Activated CD4-positive, alpha-beta T cell treated with anti-CD3 and anti-CD28 coated beads for 4 hours (primary cell): Measurements from ENCODE around the gene MIB1.
"Not testable (repeated sequence)": the region's sequence is repeated elsewhere in the genome, so short reads cannot be mapped to it uniquely, and the experiment has no call there.

ENCODE experiments used
- DNase-seq, 2 donors: peaks; one replicate each; pipeline ENCODE4 v3.0.0-alpha.2; 2020

Gene MIB1

GRCh38 chr18:21745231-21745630 lies 4.6 kb downstream of the MIB1 start:
- DNase-seq = no peak

DNA sequence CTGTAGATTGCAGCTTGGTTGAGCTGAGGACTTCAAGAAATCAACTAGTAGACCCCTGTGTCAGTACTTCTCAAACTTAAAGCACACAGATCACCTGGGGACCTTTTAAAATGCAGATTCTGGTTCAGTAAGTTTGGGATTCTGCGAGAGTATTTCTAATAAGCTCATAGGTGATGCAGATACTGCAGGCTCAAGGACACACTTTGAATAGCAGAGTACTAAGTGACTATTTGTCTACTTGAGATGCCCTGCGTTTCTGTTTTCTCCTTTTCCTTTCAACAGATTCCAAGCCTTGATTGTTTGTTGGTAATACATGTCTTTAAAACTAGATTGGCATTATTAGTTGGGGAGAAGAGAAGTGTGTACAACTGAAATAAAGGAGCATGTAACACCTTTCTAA lies 6.7 kb downstream of the MIB1 start:
- no peak for DNase-seq

DNA sequence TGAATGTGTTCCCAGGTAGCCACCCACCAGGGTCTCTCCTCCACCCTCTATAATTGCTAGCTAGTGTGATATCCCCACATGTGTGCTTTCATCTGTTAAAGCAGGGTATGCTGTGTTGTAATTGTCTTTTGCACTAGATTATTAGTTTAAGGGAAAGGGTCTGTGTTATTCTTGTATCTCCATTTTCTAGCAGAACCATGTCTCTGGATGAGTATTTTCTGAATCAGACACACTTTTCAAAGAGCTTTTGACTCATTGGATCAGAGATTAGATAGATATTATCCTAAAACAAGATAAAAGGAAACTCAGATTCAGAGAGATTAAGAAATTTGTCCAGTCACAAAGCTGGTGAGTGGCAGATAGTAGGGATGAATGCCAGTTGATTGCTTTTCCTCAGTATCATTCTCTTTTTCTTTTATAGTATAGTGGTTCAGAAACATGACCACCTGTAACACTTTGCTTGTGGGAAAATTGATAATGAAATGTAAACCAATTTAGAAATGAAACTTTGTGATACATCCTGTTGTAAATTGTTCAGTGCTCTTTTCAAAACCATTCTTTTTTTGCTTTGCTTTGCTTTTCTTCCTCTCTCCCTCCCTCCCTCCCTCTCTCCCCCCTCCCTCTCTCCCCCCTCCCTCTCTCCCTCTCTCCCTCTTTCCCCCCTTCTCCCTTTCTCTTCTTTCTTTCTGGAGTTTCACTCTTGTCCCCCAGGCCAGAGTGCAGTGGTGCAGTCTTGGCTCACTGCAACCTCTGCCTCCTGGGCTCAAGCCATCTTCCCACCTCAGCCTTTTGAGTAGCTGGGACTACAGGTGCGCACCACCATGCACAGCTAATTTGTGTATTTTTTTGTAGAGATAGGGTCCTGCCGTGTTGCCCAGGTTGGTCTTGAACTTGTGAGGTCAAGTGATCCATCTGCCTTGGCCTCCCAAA lies 7.4 kb downstream of the MIB1 start:
- DNase-seq = no peak

- DNase-seq = no peak
Observed at GRCh38 chr18:21757833-21758232, 17.2 kb downstream of the MIB1 start.

DNA sequence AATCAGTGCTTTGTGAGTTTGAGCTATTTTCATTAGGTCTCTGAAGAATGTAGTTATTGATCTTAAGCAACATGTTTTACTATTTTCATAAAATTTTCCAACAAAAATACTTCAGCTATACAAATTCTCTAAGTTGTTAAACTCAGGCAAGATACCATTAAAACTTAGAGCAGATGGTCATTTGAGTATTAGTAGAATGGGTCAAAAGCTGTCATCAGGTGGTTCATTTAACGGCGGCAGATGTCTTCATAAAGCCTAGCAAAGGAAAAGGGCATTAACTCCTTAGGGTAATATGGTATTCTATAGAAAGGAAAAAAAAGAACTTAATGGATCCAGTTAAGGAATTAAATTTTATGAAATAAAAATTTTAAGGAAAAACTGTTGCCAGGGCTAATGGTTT lies 19.2 kb downstream of the MIB1 start:
- DNase-seq = no peak

DNA sequence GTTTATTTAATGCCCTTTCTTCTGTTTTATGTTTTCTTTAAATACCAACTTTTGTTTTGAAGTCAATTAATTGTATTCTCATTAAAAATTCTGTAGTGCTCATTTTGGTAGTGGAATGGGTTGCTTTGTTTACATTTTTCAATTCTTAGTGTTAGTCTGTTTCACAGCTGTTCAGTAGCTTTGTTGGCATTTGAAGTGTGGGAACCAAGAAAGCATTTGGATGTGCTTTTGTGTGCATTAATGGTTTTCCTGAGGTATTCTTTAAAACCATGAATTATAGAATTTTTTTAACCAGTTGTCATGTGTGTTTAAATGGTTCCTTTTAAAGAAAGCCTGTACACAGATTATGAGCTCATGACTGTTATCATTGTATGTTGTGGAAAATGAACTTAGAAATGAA lies 19.7 kb downstream of the MIB1 start:
- DNase-seq = no peak

GRCh38 chr18:21761471-21762115 lies 21.0 kb downstream of the MIB1 start:
- DNase-seq = no peak

GRCh38 chr18:21762181-21762772 lies 21.7 kb downstream of the MIB1 start:
- DNase-seq = no peak

- DNase-seq = no peak
Observed at GRCh38 chr18:21763846-21764646, 23.5 kb downstream of the MIB1 start.

- DNase-seq = no peak
Observed at GRCh38 chr18:21769206-21769605, 28.6 kb downstream of the MIB1 start.

- no peak for DNase-seq
Observed at GRCh38 chr18:21774722-21775121, 34.1 kb downstream of the MIB1 start.

- DNase-seq = no peak
Observed at GRCh38 chr18:21777814-21778213, 37.2 kb downstream of the MIB1 start.

- DNase-seq = no peak
Observed at GRCh38 chr18:21786526-21786925, 45.9 kb downstream of the MIB1 start.

GRCh38 chr18:21796089-21796488 lies 55.5 kb downstream of the MIB1 start:
- not testable (repeated sequence) for DNase-seq

DNA sequence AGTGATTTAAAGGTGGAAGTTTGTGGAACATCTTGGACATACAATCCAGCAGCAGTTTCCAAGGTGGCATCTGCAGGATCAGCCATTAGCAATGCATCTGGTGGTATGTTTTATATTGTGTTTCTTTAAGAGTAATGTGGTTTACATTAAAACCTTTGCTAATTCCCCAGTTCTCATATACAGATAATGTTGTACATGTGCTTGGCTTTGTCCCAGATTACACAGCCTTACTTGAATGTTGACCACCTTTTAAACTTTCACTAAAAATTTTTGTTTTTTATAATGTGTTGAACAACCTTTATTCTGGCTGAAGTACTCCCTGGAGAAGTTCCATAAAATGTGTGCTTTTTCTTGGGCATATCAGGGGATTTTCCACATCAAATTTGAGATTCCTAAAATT lies 57.5 kb downstream of the MIB1 start:
- no peak for DNase-seq

DNA sequence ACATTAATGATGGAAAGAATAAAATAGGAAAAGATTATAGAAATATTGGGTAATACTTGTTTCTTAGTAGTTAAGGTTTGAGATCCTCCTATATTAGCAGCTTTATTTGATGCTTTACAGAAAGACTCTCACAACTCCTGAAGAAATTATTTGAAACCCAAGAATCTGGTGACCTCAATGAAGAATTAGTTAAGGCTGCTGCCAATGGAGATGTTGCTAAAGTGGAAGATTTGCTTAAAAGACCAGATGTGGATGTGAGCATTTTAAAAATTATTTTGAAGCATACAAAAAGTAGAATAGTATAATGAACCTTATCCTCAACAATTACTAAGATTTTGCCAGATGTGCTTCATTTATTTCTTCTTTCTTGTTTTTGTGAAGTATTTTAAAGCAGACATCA lies 59.1 kb downstream of the MIB1 start:
- no peak for DNase-seq

- no peak for DNase-seq
Observed at GRCh38 chr18:21803495-21803894, 62.9 kb downstream of the MIB1 start.

GRCh38 chr18:21805771-21806366 lies 65.3 kb downstream of the MIB1 start:
- DNase-seq = no peak

DNA sequence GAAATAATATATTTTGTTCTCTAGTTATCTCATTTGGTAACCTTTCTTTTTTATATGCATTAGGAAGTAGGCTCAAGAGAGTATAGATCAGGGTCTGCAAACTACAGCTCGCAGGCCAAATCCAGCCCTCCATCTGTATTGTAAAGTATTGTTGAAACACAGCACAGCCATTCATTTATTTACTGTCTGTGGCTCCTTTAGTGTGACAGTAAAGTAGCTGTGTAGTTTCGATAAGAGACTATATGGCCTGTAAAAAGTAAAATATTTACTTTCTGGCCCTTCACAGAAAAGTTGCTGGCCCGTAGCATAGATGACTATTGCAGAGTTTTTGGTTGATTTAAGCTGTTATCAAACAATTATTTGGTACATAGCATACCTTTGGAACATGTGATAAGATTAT lies 67.6 kb downstream of the MIB1 start:
- no peak for DNase-seq

DNA sequence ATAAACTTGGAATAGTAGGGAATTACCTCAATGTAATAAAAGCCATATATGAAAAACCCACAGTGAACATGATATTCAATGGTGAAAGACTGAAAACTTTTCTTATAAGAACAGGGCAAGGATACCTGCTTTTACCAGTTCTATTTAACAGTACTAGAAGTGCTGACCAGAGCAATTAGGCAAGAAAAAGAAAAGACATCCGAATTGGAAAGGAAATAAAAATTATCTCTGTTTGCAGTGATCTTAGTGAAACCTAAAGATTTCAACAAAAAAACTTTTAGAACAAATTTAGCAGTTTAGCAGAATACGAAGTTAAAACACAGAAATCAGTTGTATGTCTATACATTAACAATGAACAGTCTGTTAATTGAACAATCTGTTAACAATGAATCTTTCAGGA lies 69.1 kb downstream of the MIB1 start:
- no peak for DNase-seq

DNA sequence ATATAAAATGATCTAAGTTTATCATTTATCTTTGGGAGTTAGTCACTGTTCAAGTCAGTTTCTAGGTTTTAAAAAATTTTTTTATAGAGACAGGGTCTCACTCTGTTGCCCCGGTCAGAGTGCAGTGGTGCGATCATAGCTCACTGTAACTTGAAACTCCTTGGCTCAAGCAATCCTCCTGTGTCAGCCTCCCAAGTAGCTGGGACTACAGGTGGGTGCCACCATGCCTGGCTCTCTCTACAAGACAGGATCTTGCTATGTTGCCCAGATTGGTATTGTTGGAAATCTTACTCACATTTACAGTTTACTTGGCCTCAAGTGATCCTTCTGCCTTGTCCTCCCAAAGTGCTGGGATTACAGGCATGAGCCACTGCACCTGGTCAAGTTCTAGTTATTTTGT lies 74.5 kb downstream of the MIB1 start:
- DNase-seq = no peak

GRCh38 chr18:21820033-21820810 lies 79.6 kb downstream of the MIB1 start:
- DNase-seq = no peak
